ENCODE results near the gene GUF1.

DNA sequence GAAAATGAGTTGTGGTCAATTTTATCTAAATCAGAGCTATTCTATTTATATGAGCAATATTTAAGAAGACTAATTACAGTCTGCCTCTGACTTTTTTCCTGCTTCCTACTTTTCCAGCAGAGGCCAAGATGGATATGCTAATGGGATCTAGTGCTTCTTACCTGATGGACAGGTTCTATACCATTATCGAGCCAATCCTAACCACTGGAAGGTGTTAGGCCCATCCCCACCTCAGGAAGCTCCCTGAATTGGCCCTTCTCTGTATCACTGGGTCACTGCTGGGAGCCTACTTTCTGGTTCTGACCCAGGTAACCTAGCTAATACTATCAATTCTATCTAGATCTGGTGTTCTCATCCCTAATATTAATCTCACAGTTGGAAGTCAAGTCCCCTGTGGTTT is 26.2 kb upstream of the GUF1 start:
- TF ChIP-seq CEBPB (IDR thresholded peaks at IDR 0.05) (no peak), USF1 (IDR thresholded peaks at IDR 0.05) (no peak), TEAD4 (IDR thresholded peaks at IDR 0.05) (no peak), NFIC (IDR thresholded peaks at IDR 0.05) (no peak)
